ENCODE measurements around the gene MDK.

The MDK gene

GRCh38 chr11:46341454-46341853, 40.0 kb upstream of the MDK start:
- no peak for TF ChIP-seq CTCF (IDR thresholded peaks at IDR 0.05; ENCODE audit: low read depth, low read length, missing control alignments)

DNA sequence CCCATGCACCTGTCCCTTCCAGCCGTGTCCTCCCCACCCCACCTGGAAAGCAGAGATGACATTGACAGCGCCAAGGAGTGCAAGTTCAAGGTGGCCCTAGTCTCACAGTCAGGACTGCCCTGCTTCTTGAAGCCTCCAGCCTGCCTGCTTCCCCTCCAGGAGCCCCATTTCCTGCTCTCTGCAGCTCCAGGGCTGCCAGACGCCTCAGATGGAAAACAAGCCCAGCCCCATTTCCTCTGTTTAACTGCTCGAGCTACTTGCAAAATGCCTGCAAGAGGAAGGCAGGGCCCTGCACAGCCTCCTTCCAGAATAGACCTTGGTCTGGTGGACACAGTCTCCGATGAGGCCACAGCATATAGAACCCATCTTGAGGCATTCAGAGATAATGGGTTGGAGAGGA, 39.2 kb upstream of the MDK start:
- no peak for DNase-seq (ENCODE audit: extremely low read depth, low read depth)
- no peak overlapping the region for H3K4me3 ChIP-seq (replicated peaks; ENCODE audit: low read depth, low read length)
- TF ChIP-seq CTCF (IDR thresholded peaks at IDR 0.05; ENCODE audit: low read depth, low read length, missing control alignments), result no peak

More at GRCh38 chr11:46341454-46341853, 40.0 kb upstream of the MDK start:
- DNase-seq (ENCODE audit: extremely low read depth, low read depth), result no peak
- no peak overlapping the region for H3K4me3 ChIP-seq (replicated peaks; ENCODE audit: low read depth, low read length)

DNA sequence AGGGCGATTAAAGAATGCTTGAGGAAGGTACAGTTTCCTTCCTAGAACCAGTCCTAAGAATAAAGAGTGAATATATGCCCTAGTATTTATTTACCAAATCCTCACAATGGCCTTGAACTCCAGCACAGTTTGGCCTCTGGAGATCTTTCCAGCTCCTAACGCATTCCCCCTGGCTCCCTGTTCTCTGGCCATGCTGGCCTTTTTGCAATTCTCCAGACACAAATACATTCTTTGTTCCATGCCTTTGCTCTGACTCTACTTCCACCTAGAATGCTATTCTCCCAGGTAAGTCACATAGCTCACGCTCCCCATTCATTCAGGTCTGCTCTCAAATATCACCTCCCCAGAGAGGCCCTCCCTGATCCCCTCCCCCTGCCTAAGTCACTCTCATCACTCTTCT, 37.9 kb upstream of the MDK start:
- no peak for DNase-seq (ENCODE audit: extremely low read depth, low read depth)
- TF ChIP-seq CTCF (IDR thresholded peaks at IDR 0.05; ENCODE audit: low read depth, low read length, missing control alignments), result no peak
- H3K4me3 ChIP-seq (replicated peaks; ENCODE audit: low read depth, low read length), result no peak overlapping the region

DNA sequence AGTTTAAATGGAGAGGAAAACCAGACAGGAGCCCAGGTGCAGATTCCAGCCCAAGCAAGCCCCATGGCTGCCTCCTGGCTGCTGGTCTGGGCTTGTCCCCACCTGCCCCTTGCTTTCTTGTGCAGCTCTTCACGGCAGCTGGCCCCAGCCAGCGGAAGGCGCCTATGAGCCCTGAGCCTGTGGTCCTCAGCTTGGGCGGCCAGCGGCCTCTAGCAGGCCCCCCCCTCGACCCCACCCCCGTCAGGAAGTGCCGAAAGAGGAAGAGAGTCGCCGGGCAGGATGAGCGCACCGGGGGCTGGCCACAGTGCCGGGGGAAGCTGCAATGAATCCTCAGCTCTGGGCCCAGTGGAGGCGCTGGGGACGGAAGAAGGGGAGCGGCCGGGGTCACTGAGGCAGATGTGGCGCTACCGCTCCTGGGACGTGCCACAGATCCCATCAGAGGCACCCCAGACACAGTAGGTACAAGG, 36.3 kb upstream of the MDK start:
- DNase-seq (ENCODE audit: extremely low read depth, low read depth), result no peak
- no peak for TF ChIP-seq CTCF (IDR thresholded peaks at IDR 0.05; ENCODE audit: low read depth, low read length, missing control alignments)
- no peak overlapping the region for H3K4me3 ChIP-seq (replicated peaks; ENCODE audit: low read depth, low read length)

- DNase-seq (ENCODE audit: extremely low read depth, low read depth), result no peak
- no peak for TF ChIP-seq CTCF (IDR thresholded peaks at IDR 0.05; ENCODE audit: low read depth, low read length, missing control alignments)
- no peak overlapping the region for H3K4me3 ChIP-seq (replicated peaks; ENCODE audit: low read depth, low read length)
Measured at GRCh38 chr11:46345881-46346484, 35.5 kb upstream of the MDK start.

GRCh38 chr11:46346886-46347636, 34.4 kb upstream of the MDK start, which contains the start of gene DGKZ:
TSS of gene DGKZ (plus strand) at chr11:46347463. CDS start at chr11:46347660, 197 bp downstream.
- peak; percentile 46 for TF ChIP-seq CTCF (IDR thresholded peaks at IDR 0.05; ENCODE audit: low read depth, low read length, missing control alignments)
- DNase-seq (ENCODE audit: extremely low read depth, low read depth), result no peak
- H3K4me3 ChIP-seq (replicated peaks; ENCODE audit: low read depth, low read length), result peak within 1 kb of the TSS; percentile 83

All from HFF-Myc (cell line).